MV-4-11 (cell line): ENCODE measurements around the gene NFATC1.

ENCODE experiments used
- DNase-seq: peaks from one replicate; lab custom pipeline; 2025; lab: John Stamatoyannopoulos, UW

NFATC1 gene

GRCh38 chr18:79508565-79509535, 113.1 kb downstream of the NFATC1 start:
- peak; percentile 42 for DNase-seq

- DNase-seq, result no peak
These were observed 113.8 kb downstream of the NFATC1 start for GRCh38 chr18:79509536-79509930.

- no peak for DNase-seq
These were observed 114.4 kb downstream of the NFATC1 start for GRCh38 chr18:79510046-79510685.

GRCh38 chr18:79510731-79511241, 115.1 kb downstream of the NFATC1 start:
- DNase-seq, result no peak

DNA sequence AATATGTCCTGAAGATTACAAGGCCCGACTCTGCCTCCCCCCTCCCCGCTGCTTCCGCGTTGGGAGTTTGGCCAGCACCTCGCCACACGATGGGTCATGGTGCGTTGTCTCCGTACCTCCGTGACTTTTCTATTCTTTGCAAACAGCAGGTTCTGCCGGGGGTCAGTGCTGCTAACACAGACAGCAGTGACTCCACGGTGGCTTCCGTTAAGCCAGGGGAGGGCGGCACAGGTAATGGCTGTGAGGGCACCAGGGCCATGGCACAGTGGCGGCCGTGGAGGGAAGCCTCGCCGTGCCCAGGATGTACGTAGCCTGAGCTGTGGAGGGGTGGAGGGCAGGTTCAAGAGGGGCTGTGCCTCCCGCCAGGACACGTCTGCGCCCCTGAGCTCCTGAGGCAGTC, 115.5 kb downstream of the NFATC1 start:
- no peak for DNase-seq

- no peak for DNase-seq
These were observed 116.1 kb downstream of the NFATC1 start for GRCh38 chr18:79511671-79512301.

GRCh38 chr18:79512461-79513380, 117.0 kb downstream of the NFATC1 start:
- no peak for DNase-seq

DNA sequence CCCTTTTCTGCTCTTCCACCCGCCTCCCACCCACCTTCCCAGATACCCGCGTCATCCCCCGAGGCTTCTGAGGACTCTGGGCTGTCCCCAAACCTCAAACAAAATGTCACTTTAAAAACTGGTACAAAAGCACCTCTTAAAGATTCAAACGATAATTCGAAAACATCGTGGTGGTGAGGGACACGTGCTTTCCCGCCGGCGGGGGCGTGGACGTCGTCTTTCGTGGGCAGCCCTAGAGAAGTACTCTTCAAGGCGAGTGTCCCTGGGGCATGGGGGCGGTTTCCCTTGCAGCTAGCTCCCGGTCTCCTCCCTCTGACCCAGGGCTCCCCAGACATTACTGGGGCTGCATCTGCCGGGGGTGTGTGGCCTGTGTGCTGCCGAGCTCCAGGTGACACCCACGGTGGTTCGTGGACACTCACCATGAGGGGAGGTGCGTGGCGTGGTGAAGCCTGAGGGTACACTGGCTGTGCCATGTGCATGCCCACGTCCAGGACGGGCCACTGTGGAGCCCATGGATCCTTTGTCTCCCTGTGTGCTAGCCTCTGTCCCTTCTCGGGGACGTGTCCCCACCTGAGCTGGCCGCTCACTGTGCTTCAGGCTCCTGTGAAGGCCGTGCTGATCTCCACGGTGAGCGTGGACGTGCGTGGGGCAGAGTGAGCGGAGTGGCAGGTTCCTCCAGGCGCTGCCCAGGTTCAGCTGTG, 117.8 kb downstream of the NFATC1 start:
- no peak for DNase-seq

- DNase-seq, result no peak
These were observed 119.6 kb downstream of the NFATC1 start for GRCh38 chr18:79515331-79515730.

GRCh38 chr18:79515944-79516351, 120.2 kb downstream of the NFATC1 start:
- DNase-seq, result no peak

DNA sequence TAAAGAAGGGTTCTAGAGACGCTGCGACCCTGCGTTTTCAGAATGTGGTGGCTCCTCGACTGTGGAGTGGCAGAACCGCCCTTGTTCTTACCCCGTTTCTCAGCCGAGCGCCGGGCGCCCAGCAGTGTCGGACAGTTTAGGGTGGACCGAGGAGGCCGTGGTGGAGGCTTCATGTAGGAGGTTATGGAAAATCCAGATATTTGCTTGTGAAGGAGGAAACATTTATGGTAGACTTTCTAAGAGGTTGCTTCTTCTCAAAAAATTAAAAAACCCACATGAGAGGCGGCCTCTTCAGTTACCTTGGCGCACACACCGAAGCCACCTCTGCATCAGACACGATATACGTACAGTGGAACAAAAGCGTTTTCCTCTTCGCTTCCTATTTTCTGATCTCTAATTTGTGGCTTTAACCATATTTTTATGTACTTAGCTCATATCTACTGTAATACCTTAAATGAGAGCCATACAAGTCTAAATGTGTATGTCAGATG, 120.8 kb downstream of the NFATC1 start:
- no peak for DNase-seq

GRCh38 chr18:79517341-79517740, 121.6 kb downstream of the NFATC1 start:
- DNase-seq, result peak; percentile 3

DNA sequence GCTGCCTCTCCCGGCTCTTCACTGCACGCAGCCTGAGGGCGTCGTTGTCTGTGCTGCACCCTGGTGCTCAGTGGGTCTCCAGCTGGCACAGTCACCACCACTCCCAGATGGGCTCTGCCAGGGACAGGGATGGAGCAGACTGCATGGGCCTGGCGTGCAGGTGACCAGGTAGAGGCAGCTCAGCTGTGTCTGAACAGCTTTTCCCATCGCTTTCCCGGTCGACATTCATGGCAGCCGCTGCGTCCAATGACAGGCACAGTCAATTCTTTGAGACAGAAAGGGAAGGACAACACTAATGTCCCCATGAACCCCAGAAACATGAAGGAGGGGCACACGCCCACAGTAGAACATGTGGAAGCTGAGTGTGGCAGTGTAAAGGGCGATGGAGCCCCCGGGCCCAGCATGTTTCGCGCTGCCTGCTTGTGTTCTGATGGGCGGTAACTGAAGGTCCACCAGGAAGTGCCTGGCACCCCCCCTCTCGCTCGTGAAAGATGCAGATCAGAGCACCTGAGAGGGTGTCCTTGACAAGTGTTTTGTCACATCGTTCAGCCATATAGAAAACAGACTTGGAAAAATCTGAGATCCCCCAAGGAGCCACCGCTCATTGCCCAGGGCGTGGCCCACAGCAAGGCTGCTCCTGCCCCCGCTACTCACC, 122.4 kb downstream of the NFATC1 start:
- no peak for DNase-seq

DNA sequence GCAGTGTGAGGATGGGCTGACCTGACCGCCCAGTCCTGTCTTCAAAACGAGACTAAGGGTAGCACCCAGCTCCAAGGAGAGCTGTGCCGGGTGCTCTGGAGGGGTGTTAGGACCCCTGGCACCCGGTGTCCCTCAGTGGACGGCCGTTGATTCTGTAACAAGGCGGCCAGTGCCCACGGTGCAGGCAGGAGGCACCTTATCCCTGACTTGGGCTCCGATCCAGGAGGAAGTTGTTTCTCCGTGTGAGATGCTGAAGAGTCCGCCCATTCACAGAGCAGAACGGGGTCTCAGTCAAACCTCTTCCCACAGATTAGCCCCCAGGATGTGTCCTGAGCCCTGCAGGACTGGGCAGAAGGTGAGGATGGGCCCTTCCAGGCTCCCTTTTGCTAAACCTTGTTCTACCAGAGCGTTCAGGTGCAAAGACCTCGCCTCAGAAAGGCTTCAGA, 123.0 kb downstream of the NFATC1 start:
- DNase-seq, result no peak

- no peak for DNase-seq
These were observed 124.2 kb downstream of the NFATC1 start for GRCh38 chr18:79519751-79520477.

GRCh38 chr18:79520478-79521390, 125.0 kb downstream of the NFATC1 start:
- no peak for DNase-seq

- no peak for DNase-seq
These were observed 125.9 kb downstream of the NFATC1 start for GRCh38 chr18:79521416-79522205.
